ENCODE results near the gene ARL6.

Gene ARL6

DNA sequence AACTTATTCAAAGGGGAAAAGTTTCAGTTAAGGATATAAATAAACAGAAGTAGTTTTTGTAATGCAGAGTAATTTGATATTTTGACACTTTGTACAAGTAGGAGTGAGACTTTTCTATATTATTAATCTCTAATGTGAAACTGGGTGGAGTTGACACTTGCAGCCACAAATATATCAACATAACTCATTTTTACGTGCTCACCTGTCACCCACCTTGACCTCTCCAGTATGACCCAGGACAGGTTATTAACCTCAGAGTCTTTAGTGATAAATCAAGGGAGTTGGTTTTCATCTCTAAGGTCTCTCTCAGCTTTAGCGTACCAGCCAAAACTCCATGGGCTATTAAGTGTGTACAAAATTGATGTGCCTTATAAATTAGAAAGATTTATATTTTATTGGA, 64.6 kb downstream of the ARL6 start:
- TF ChIP-seq ARNTL (CRISPR knock-in tag; IDR thresholded peaks at IDR 0.05; ENCODE audit: borderline replicate concordance, low read depth), result no peak
- no peak for TF ChIP-seq ZFP30 (CRISPR knock-in tag; IDR thresholded peaks at IDR 0.05)
- TF ChIP-seq ZNF565 (CRISPR knock-in tag; conservative IDR thresholded peaks at IDR 0.05; ENCODE audit: low read depth), result no peak
- TF ChIP-seq ESRRG (CRISPR knock-in tag; IDR thresholded peaks at IDR 0.05), result no peak
- TF ChIP-seq, protein P1, sequence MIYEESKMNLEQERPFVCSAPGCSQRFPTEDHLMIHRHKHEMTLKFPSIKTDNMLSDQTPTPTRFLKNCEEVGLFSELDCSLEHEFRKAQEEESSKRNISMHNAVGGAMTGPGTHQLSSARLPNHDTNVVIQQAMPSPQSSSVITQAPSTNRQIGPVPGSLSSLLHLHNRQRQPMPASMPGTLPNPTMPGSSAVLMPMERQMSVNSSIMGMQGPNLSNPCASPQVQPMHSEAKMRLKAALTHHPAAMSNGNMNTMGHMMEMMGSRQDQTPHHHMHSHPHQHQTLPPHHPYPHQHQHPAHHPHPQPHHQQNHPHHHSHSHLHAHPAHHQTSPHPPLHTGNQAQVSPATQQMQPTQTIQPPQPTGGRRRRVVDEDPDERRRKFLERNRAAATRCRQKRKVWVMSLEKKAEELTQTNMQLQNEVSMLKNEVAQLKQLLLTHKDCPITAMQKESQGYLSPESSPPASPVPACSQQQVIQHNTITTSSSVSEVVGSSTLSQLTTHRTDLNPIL (CRISPR knock-in tag; IDR thresholded peaks at IDR 0.05; ENCODE audit: low read depth), result no peak
- TF ChIP-seq OSR1 (CRISPR knock-in tag; IDR thresholded peaks at IDR 0.05), result no peak
- TF ChIP-seq ZC3H10 (CRISPR knock-in tag; IDR thresholded peaks at IDR 0.05), result no peak
- TF ChIP-seq PPARA (CRISPR knock-in tag; IDR thresholded peaks at IDR 0.05; ENCODE audit: borderline replicate concordance), result no peak
- no peak for TF ChIP-seq ZNF70 (CRISPR knock-in tag; IDR thresholded peaks at IDR 0.05)
- no peak for TF ChIP-seq TOX (CRISPR knock-in tag; IDR thresholded peaks at IDR 0.05; ENCODE audit: borderline replicate concordance)
- TF ChIP-seq, protein P2, sequence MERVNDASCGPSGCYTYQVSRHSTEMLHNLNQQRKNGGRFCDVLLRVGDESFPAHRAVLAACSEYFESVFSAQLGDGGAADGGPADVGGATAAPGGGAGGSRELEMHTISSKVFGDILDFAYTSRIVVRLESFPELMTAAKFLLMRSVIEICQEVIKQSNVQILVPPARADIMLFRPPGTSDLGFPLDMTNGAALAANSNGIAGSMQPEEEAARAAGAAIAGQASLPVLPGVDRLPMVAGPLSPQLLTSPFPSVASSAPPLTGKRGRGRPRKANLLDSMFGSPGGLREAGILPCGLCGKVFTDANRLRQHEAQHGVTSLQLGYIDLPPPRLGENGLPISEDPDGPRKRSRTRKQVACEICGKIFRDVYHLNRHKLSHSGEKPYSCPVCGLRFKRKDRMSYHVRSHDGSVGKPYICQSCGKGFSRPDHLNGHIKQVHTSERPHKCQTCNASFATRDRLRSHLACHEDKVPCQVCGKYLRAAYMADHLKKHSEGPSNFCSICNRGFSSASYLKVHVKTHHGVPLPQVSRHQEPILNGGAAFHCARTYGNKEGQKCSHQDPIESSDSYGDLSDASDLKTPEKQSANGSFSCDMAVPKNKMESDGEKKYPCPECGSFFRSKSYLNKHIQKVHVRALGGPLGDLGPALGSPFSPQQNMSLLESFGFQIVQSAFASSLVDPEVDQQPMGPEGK (CRISPR knock-in tag; IDR thresholded peaks at IDR 0.05; ENCODE audit: borderline replicate concordance), result no peak
- no peak for TF ChIP-seq GLIS3 (CRISPR knock-in tag; IDR thresholded peaks at IDR 0.05)
- TF ChIP-seq ZFP3 (CRISPR knock-in tag; IDR thresholded peaks at IDR 0.05), result no peak
- no peak for TF ChIP-seq TSHZ2 (CRISPR knock-in tag; IDR thresholded peaks at IDR 0.05)
- TF ChIP-seq BACH2 (CRISPR knock-in tag; IDR thresholded peaks at IDR 0.05; ENCODE audit: borderline replicate concordance), result no peak
- TF ChIP-seq CSRNP3 (CRISPR knock-in tag; IDR thresholded peaks at IDR 0.05), result no peak
- TF ChIP-seq ISL1 (CRISPR knock-in tag; IDR thresholded peaks at IDR 0.05), result no peak
- TF ChIP-seq ZNF8 (CRISPR knock-in tag; IDR thresholded peaks at IDR 0.05), result no peak
- ATAC-seq, result no peak

DNA sequence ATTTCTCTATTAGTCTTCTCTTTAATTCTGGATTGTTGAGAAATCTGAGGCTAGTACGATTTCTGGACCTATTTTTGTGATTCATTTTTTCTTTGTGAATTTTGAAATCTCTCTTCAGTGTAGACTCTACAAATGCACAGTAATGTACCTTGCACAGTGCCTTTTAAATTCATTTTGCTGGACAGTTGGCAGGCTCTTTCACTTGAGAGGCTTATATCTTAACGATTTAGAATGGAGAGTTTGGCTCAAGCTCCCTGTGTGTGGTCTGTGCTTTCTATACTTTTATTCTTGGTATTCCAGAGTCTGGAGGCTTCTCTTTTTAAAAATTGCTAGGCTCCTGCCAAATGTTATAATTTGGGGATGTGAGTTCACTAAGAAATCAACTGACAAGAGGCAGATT, 66.1 kb downstream of the ARL6 start:
- TF ChIP-seq TSHZ2 (CRISPR knock-in tag; IDR thresholded peaks at IDR 0.05) (no peak), ARNTL (CRISPR knock-in tag; IDR thresholded peaks at IDR 0.05; ENCODE audit: borderline replicate concordance, low read depth) (no peak)

GRCh38 chr3:97831140-97831539, 66.6 kb downstream of the ARL6 start:
- ATAC-seq, result no peak
- TF ChIP-seq ZNF8 (CRISPR knock-in tag; IDR thresholded peaks at IDR 0.05), result no peak
- TF ChIP-seq, protein P3, sequence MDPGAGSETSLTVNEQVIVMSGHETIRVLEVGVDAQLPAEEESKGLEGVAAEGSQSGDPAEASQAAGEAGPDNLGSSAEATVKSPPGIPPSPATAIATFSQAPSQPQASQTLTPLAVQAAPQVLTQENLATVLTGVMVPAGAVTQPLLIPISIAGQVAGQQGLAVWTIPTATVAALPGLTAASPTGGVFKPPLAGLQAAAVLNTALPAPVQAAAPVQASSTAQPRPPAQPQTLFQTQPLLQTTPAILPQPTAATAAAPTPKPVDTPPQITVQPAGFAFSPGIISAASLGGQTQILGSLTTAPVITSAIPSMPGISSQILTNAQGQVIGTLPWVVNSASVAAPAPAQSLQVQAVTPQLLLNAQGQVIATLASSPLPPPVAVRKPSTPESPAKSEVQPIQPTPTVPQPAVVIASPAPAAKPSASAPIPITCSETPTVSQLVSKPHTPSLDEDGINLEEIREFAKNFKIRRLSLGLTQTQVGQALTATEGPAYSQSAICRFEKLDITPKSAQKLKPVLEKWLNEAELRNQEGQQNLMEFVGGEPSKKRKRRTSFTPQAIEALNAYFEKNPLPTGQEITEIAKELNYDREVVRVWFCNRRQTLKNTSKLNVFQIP (CRISPR knock-in tag; IDR thresholded peaks at IDR 0.05; ENCODE audit: borderline replicate concordance, low read depth), result no peak
- TF ChIP-seq ZFP30 (CRISPR knock-in tag; IDR thresholded peaks at IDR 0.05), result no peak
- no peak for TF ChIP-seq ZC3H10 (CRISPR knock-in tag; IDR thresholded peaks at IDR 0.05)
- no peak for TF ChIP-seq GLIS3 (CRISPR knock-in tag; IDR thresholded peaks at IDR 0.05)
- no peak for TF ChIP-seq ZFP3 (CRISPR knock-in tag; IDR thresholded peaks at IDR 0.05)
- TF ChIP-seq ZNF70 (CRISPR knock-in tag; IDR thresholded peaks at IDR 0.05), result no peak
- TF ChIP-seq TOX (CRISPR knock-in tag; IDR thresholded peaks at IDR 0.05; ENCODE audit: borderline replicate concordance), result no peak
- TF ChIP-seq, protein P1 (CRISPR knock-in tag; IDR thresholded peaks at IDR 0.05; ENCODE audit: low read depth), result no peak
- no peak for TF ChIP-seq ZNF565 (CRISPR knock-in tag; conservative IDR thresholded peaks at IDR 0.05; ENCODE audit: low read depth)
- no peak for TF ChIP-seq TSHZ2 (CRISPR knock-in tag; IDR thresholded peaks at IDR 0.05)
- no peak for TF ChIP-seq ESRRG (CRISPR knock-in tag; IDR thresholded peaks at IDR 0.05)
- TF ChIP-seq ARNTL (CRISPR knock-in tag; IDR thresholded peaks at IDR 0.05; ENCODE audit: borderline replicate concordance, low read depth), result no peak
- TF ChIP-seq TCF4 (CRISPR knock-in tag; IDR thresholded peaks at IDR 0.05; ENCODE audit: borderline replicate concordance), result no peak

More for the DNA sequence above, 66.1 kb downstream of the ARL6 start:
- ATAC-seq, result no peak
